ENCODE measurements around the gene OPA1.

The OPA1 gene

GRCh38 chr3:193711166-193711485 is 118.1 kb downstream of the OPA1 start:
- DNase-seq = no peak

- no peak for DNase-seq
Measured at GRCh38 chr3:193711523-193711963, 118.5 kb downstream of the OPA1 start.

- no peak for DNase-seq
Measured at GRCh38 chr3:193711964-193712598, 119.1 kb downstream of the OPA1 start.

GRCh38 chr3:193712938-193713337 is 119.9 kb downstream of the OPA1 start:
- no peak for DNase-seq

GRCh38 chr3:193714523-193715137 is 121.6 kb downstream of the OPA1 start:
- no peak for DNase-seq

GRCh38 chr3:193716150-193716549 is 123.1 kb downstream of the OPA1 start:
- DNase-seq = no peak

- no peak for DNase-seq
Measured at GRCh38 chr3:193719735-193720134, 126.7 kb downstream of the OPA1 start.

GRCh38 chr3:193720169-193720568 is 127.2 kb downstream of the OPA1 start:
- DNase-seq = no peak

- DNase-seq = no peak
Measured at GRCh38 chr3:193722566-193722965, 129.6 kb downstream of the OPA1 start.

GRCh38 chr3:193727089-193727488 is 134.1 kb downstream of the OPA1 start:
- DNase-seq = no peak

- no peak for DNase-seq
Measured at GRCh38 chr3:193728429-193729087, 135.6 kb downstream of the OPA1 start.

GRCh38 chr3:193729088-193729465 is 136.1 kb downstream of the OPA1 start:
- no peak for DNase-seq

- DNase-seq = no peak
Measured at GRCh38 chr3:193729601-193730000, 136.6 kb downstream of the OPA1 start.

GRCh38 chr3:193730511-193730910 is 137.5 kb downstream of the OPA1 start:
- no peak for DNase-seq

GRCh38 chr3:193730976-193731375 is 138.0 kb downstream of the OPA1 start:
- DNase-seq = no peak

- DNase-seq = no peak
Measured at GRCh38 chr3:193731656-193732055, 138.6 kb downstream of the OPA1 start.

GRCh38 chr3:193732391-193732790 is 139.4 kb downstream of the OPA1 start:
- no peak for DNase-seq

GRCh38 chr3:193732827-193733226 is 139.8 kb downstream of the OPA1 start:
- no peak for DNase-seq

- DNase-seq = no peak
Measured at GRCh38 chr3:193734737-193735366, 141.8 kb downstream of the OPA1 start.

GRCh38 chr3:193735850-193736249 is 142.8 kb downstream of the OPA1 start:
- DNase-seq = no peak

- no peak for DNase-seq
Measured at GRCh38 chr3:193736616-193737015, 143.6 kb downstream of the OPA1 start.

- DNase-seq = no peak
Measured at GRCh38 chr3:193737191-193737751, 144.3 kb downstream of the OPA1 start.

GRCh38 chr3:193742628-193743027 is 149.6 kb downstream of the OPA1 start:
- DNase-seq = no peak

- no peak for DNase-seq
Measured at GRCh38 chr3:193743702-193744047, 150.7 kb downstream of the OPA1 start.

All from central memory CD4-positive, alpha-beta T cell (primary cell).